ENCODE data around the gene PIGC.
"Not testable (repeated sequence)": the region's sequence is repeated elsewhere in the genome, so short reads cannot be mapped to it uniquely, and the experiment has no call there.

The PIGC gene

GRCh38 chr1:172465617-172466016 is 21.7 kb upstream of the PIGC start:
- no peak for DNase-seq

- no peak for DNase-seq
Measured at GRCh38 chr1:172460887-172461315, 17.0 kb upstream of the PIGC start.

GRCh38 chr1:172460177-172460576 is 16.3 kb upstream of the PIGC start:
- DNase-seq, result no peak

GRCh38 chr1:172457479-172458130 is 13.7 kb upstream of the PIGC start:
- no peak for DNase-seq

- DNase-seq, result no peak
Measured at GRCh38 chr1:172456344-172456769, 12.5 kb upstream of the PIGC start.

GRCh38 chr1:172455451-172455850 is 11.6 kb upstream of the PIGC start:
- no peak for DNase-seq

- DNase-seq, result peak; percentile 20
Measured at GRCh38 chr1:172453607-172454006, 9.7 kb upstream of the PIGC start.

- no peak for DNase-seq
Measured at GRCh38 chr1:172453153-172453545, 9.3 kb upstream of the PIGC start.

- no peak for DNase-seq
Measured at GRCh38 chr1:172452536-172453152, 8.8 kb upstream of the PIGC start.

GRCh38 chr1:172451002-172451443 is 7.2 kb upstream of the PIGC start:
- peak; percentile 75 for DNase-seq

- DNase-seq, result no peak
Measured at GRCh38 chr1:172450524-172450885, 6.6 kb upstream of the PIGC start.

- DNase-seq, result peak; percentile 73
Measured at GRCh38 chr1:172449585-172450523, 6.0 kb upstream of the PIGC start.

GRCh38 chr1:172448995-172449584 is 5.2 kb upstream of the PIGC start:
- peak; percentile 76 for DNase-seq

GRCh38 chr1:172447641-172448040 is 3.8 kb upstream of the PIGC start:
- DNase-seq, result no peak

GRCh38 chr1:172446547-172446946 is 2.7 kb upstream of the PIGC start:
- DNase-seq, result no peak

GRCh38 chr1:172442843-172443565 is 865 bp downstream of the PIGC start:
- no peak for DNase-seq

- no peak for DNase-seq
Measured at GRCh38 chr1:172442404-172442803, 1.5 kb downstream of the PIGC start.

GRCh38 chr1:172437183-172437582 is 6.7 kb downstream of the PIGC start:
- not testable (repeated sequence) for DNase-seq

GRCh38 chr1:172431721-172432192 is 12.1 kb downstream of the PIGC start:
- no peak for DNase-seq

- no peak for DNase-seq
Measured at GRCh38 chr1:172431204-172431603, 12.7 kb downstream of the PIGC start.

GRCh38 chr1:172430128-172430454 is 13.8 kb downstream of the PIGC start:
- DNase-seq, result no peak

GRCh38 chr1:172429331-172430127 is 14.3 kb downstream of the PIGC start:
- peak; percentile 73 for DNase-seq

Data from activated CD4-positive, alpha-beta T cell treated with anti-CD3 and anti-CD28 coated beads, Interleukin-10, Interleukin-2, amounts not matched to agents 100 ng/mL and 50 ng/mL, durations not matched to agents 16 hours and 8 hours (primary cell).